Mucosa of descending colon (tissue), 3 donors: ENCODE data around the gene UBE2D4. TPM values are rescaled to one million over a fixed set of nuclear protein-coding genes. Genes with fewer than 3 reads are reported as not detected.
A peak's percentile ranks its signal among the peaks of the same experiment; 100 is the strongest.

Experiments used
- ATAC-seq: fragments of 200-7000 bp; cut with Tn5 transposase; one replicate; pipeline ENCODE4 v1.9.1; 2020; ENCODE audit warnings: mild to moderate bottlenecking, moderate library complexity
- DNase-seq, 3 donors: peaks; one replicate each; pipeline ENCODE4 v3.0.0-alpha.2; 2020
- H3K36me3 ChIP-seq: fragments of 200-600 bp; one replicate; pipeline ENCODE4 v1.8.0; 2021; ENCODE audit warnings: low read depth, mild to moderate bottlenecking
- H3K4me1 ChIP-seq: fragments of 200-600 bp; one replicate; pipeline ENCODE4 v1.8.0; 2021; ENCODE audit warnings: low read depth, mild to moderate bottlenecking
- H3K4me3 ChIP-seq: fragments of 200-600 bp; one replicate; pipeline ENCODE4 v1.8.0; 2021; ENCODE audit warnings: mild to moderate bottlenecking
- H3K9me3 ChIP-seq: fragments of 200-600 bp; one replicate; pipeline ENCODE4 v1.8.0; 2021; ENCODE audit warnings: mild to moderate bottlenecking
- intact Hi-C, 2 donors: fragments of 100-400 bp; cut with DNase I in 1 of 2; cut with micrococcal nuclease in 1 of 2; formaldehyde crosslinking; loops; one replicate each; pipeline versions ENCODE4 v1.11.0 to v1.11.1; 2022; cut with DNase I, micrococcal nuclease
- total RNA-seq, 3 donors: library from RNA; stranded (reverse); fragmentation: NEBNext Ultra II Directional in 2 of 3; extraction: Animal tissue kit (Norgen Biotek cat#: 25700) in 2 of 3; gene quantifications; one replicate each; pipeline versions ENCODE4 v1.2.1 to v1.2.4, GENCODE V29; 2021 to 2023
- TF ChIP-seq, protein P1 (sequence below): fragments of 200-600 bp; IDR thresholded peaks from one replicate; pipeline ENCODE4 v1.8.0; 2022; ENCODE audit warnings: antibody characterized with exemption, mild to moderate bottlenecking
- donor health status: DM: no; HTN: no; CAD: no; lungs with moderate emphysema.
- donor health status: DM: no; HTN: no; CAD: no.
- donor health status: DM: no; HTN: yes; CAD: no.

The UBE2D4 gene
- total RNA-seq, 3 donors from 2014 or later: 11.5 to 20.7 (median 11.8) TPM

DNA sequence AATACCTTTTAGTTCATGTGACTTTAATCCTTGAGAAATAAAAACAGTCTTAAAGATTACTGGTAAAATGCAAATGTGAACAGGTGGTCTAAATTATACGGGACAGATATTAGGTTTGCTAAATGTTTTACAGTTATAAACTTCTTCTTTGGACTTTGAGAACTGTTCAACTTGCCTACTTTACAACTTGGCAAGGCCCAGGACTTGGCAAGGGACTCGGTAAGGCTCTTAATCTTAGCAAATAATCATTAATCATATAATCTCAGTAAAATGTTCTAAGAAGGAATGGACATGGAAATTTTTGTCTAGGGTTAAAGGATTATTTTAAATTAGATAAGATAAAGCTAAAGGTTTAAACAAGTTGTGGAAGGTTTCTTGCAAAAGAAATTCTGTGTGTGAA, 4.8 kb upstream of the UBE2D4 start:
- Histone ChIP-seq H3K4me3 (no peak overlapping the region), H3K4me1 (peaks cover 9% of the 10 kb centered on the region), H3K36me3 (no peaks in the 10 kb centered on the region), H3K9me3 (no peaks in the 10 kb centered on the region)
- intact Hi-C loops: no loop called here
- no peak for DNase-seq
- TF ChIP-seq, protein P1, sequence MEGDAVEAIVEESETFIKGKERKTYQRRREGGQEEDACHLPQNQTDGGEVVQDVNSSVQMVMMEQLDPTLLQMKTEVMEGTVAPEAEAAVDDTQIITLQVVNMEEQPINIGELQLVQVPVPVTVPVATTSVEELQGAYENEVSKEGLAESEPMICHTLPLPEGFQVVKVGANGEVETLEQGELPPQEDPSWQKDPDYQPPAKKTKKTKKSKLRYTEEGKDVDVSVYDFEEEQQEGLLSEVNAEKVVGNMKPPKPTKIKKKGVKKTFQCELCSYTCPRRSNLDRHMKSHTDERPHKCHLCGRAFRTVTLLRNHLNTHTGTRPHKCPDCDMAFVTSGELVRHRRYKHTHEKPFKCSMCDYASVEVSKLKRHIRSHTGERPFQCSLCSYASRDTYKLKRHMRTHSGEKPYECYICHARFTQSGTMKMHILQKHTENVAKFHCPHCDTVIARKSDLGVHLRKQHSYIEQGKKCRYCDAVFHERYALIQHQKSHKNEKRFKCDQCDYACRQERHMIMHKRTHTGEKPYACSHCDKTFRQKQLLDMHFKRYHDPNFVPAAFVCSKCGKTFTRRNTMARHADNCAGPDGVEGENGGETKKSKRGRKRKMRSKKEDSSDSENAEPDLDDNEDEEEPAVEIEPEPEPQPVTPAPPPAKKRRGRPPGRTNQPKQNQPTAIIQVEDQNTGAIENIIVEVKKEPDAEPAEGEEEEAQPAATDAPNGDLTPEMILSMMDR: no peak
- no peak for ATAC-seq

DNA sequence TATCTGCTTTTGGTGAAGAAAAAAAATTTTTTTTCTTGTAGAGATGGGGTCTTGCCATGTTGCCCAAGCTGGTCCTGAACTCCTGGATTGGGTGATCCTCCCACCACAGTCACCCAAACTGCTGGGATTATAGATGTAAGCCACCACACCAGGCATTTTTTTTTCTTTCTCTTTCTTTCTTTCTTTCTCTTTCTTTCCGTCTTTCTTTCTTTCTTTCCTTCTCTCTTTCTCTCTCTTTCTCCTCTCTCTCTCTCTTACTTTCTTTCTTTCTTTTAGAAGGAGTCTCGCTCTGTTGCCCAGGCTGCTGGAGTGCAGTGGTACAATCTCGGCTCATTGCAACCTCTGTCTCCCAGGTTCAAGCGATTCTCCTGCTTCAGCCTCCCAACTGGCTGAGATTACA, 3.5 kb upstream of the UBE2D4 start:
- no peak overlapping the region for H3K4me3 ChIP-seq
- H3K4me1 ChIP-seq: peaks cover 16% of the 10 kb centered on the region
- TF ChIP-seq, protein P1: no peak
- intact Hi-C loops: no loop called here
- H3K9me3 ChIP-seq: no peaks in the 10 kb centered on the region
- DNase-seq (no peak), ATAC-seq (no peak)
- H3K36me3 ChIP-seq: no peaks in the 10 kb centered on the region

DNA sequence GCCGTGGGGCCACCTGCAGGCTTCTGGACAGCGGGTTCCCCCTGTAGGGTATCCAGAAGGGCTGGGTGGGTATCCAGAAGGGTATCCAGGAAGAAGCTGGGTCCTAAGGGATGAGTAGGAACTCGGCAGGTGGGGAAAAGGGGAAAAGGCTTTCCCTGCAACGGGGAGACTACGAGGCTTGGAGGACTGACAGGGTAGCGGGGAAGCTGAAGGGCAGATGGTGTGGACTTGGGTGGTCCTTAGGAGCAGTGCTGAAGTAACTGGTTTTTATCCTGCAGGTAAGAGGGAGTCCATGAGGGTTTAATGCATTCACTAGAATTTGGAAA, 525 bp downstream of the UBE2D4 start:
- H3K4me3 ChIP-seq: peak overlapping the region; percentile 31

DNA sequence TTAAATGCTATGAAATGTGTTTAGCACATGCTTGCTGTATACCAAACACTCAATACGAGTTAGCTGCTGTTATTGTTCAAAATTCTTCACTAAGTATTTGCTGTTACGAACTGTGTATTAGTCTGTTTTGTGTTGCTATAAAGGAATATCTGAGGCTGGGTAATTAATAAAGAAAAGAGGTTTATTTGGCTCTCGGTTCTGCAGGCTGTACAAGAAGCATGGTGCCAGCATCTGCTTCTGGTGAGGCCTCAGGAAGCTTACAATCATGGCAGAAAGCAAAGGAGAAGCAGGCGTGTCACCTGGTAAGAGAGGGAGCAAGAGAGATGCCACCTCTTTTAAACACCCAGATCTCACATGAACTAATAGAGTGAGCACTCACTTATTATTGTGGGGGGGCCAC, 1.6 kb downstream of the UBE2D4 start:
- H3K9me3 ChIP-seq: no peaks in the 10 kb centered on the region
- peaks cover 12% of the 10 kb centered on the region for H3K4me1 ChIP-seq
- H3K4me3 ChIP-seq: no peak overlapping the region
- H3K36me3 ChIP-seq: no peaks in the 10 kb centered on the region
- TF ChIP-seq, protein P1: no peak
- no peak for DNase-seq
- ATAC-seq: no peak
- intact Hi-C loops: no loop called here

More for the DNA sequence above, 525 bp downstream of the UBE2D4 start:
- Histone ChIP-seq H3K4me1 (peaks cover 12% of the 10 kb centered on the region), H3K36me3 (no peaks in the 10 kb centered on the region), H3K9me3 (no peaks in the 10 kb centered on the region)
- TF ChIP-seq, protein P1: no peak
- intact Hi-C loops: no loop called here
- peak; percentile 14 for ATAC-seq
- no peak for DNase-seq

DNA sequence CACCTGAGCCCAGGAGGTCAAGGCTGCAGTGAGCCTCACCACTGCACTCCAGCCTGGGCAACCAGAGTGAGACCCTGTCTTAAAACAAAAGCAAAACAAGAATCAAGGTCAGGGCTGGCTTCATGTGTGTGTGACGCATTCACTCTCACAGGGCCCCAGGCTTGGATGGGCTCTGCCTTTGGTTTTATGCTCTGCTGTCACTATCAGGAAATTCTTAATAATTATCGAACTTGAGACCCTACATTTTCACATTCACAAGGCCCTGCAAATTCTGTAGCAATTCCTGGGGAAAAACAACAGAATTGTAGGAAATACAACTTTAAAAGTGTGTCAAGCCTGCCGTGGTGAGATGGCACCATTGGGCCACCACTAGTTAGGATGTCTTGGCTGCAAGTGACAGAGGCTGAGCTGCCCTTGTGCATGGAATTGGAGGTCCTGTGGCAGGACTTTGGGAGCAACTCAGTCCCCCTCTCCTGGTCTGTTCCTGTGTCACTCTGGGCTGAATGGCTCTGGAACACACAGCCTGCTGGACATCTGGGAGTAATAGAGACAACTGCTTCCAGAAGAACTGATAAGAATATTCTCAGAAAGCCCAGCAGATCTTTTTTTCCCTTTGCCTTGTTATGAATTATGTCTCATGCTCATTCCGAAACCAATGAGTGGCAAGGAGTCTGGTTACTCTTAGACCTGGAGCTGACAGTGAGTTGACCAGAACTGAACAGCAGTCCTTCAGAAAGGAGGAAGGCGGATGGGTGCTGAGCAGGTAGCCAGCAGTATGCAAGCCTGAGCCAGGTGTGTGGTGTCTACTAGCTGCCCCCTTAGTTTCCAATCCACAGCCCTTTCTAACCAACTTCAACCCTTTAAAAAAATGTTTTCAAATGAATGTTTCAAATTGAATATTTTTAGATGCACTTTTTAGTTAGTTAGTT, 3.6 kb downstream of the UBE2D4 start:
- Histone ChIP-seq H3K4me1 (peaks cover 12% of the 10 kb centered on the region), H3K9me3 (no peaks in the 10 kb centered on the region), H3K4me3 (no peak overlapping the region), H3K36me3 (no peaks in the 10 kb centered on the region)
- TF ChIP-seq, protein P1: no peak
- intact Hi-C loops: no loop called here
- no peak for ATAC-seq
- DNase-seq: no peak
